Esophagus muscularis mucosa (tissue), 4 donors: ENCODE results near the gene PLB1. TPM values are rescaled to one million over a fixed set of nuclear protein-coding genes. Genes with fewer than 3 reads are reported as not detected.

Experiments used
- DNase-seq: peaks from one replicate; pipeline ENCODE4 v3.0.0-alpha.2; 2017; ENCODE audit errors: extremely low spot score
- H3K27ac ChIP-seq, 4 donors: fragments of 200-600 bp; sonication (generic); replicated peaks in 1 of 4; 1 replicate in 3 of 4; 2 replicates in 1 of 4; pipeline ENCODE4 v1.5.1; 2016 to 2019; ENCODE audit warnings: mild to moderate bottlenecking in 1 of 4
- H3K27me3 ChIP-seq, 4 donors: fragments of 200-600 bp; sonication (generic); one replicate each; pipeline versions ENCODE4 v1.5.1 to v1.6.0; 2016 to 2019
- H3K36me3 ChIP-seq, 4 donors: fragments of 200-600 bp; sonication (generic); one replicate each; pipeline ENCODE4 v1.5.1; 2016 to 2019
- H3K4me1 ChIP-seq, 4 donors: fragments of 200-600 bp; sonication (generic); one replicate each; pipeline ENCODE4 v1.5.1; 2016 to 2019
- H3K4me3 ChIP-seq, 4 donors: fragments of 200-600 bp; sonication (generic); 1 replicate in 2 of 4; 2 replicates in 2 of 4; pipeline ENCODE4 v1.5.1; 2016 to 2019; ENCODE audit warnings: mild to moderate bottlenecking in 4 of 4, moderate library complexity in 1 of 4
- H3K9me3 ChIP-seq, 4 donors: fragments of 200-600 bp; sonication (generic); 1 replicate in 3 of 4; 2 replicates in 1 of 4; pipeline ENCODE4 v1.5.1; 2016 to 2019
- CTCF ChIP-seq, 3 experiments: fragments of 200-600 bp in 2 of 3; fragments of 450-650 bp in 1 of 3; sonication (generic) in 2 of 3; IDR thresholded peaks; one replicate each; pipeline ENCODE4 v1.5.1; 2017 to 2019; ENCODE audit warnings: antibody characterized with exemption in 3 of 3, mild to moderate bottlenecking in 2 of 3, moderate library complexity in 1 of 3
- EP300 ChIP-seq: sonication (generic); formaldehyde crosslinking; IDR thresholded peaks from one replicate; pipeline ENCODE4 v1.6.1; 2017; ENCODE audit warnings: antibody characterized with exemption
- POLR2A ChIP-seq: fragments of 450-650 bp; IDR thresholded peaks from one replicate; pipeline ENCODE4 v1.6.1; 2017; ENCODE audit warnings: antibody characterized with exemption, moderate library complexity, mild to moderate bottlenecking, low read depth
- POLR2AphosphoS5 ChIP-seq, 2 donors: sonication (generic); formaldehyde crosslinking; IDR thresholded peaks; one replicate each; pipeline ENCODE4 v1.6.1; 2017; ENCODE audit warnings: antibody characterized with exemption in 2 of 2
- WGBS: methylation state at CpG from one replicate; pipeline ENCODE4 v1.1.5; 2018; 5-methylcytosine and 5-hydroxymethylcytosine counted together
- intact Hi-C: fragments of 100-400 bp; cut with DNase I; formaldehyde crosslinking; loops from one replicate; pipeline ENCODE4 v1.15.1; 2023
- total RNA-seq, 4 donors: library from RNA; depleted of rRNA; stranded (reverse); fragments of >200 nt; gene quantifications; one replicate each; pipeline versions ENCODE4 v1.1.0 to v1.2.1, GENCODE V29; 2016

Gene PLB1
- total RNA-seq, 4 donors from 2014 or later: 2.5 to 11.1 (median 7.7) TPM

- Histone ChIP-seq H3K9me3 (no peaks in the 10 kb centered on the region), H3K4me1 (peaks cover 34 to 83% (median 72%) of the 10 kb centered on the region in 4 donors), H3K36me3 (no peaks in the 10 kb centered on the region), H3K4me3 (no peak overlapping the region), H3K27ac (peak overlapping the region; percentile 58 to 98 (median 94)), H3K27me3 (no peaks in the 10 kb centered on the region)
- intact Hi-C loops: no loop called here
- DNase-seq: no peak
- TF ChIP-seq POLR2AphosphoS5 (IDR thresholded peaks at IDR 0.05) (no peak), CTCF (IDR thresholded peaks at IDR 0.05) (no peak), EP300 (no peak), POLR2A (no peak)
- 77% methylated on average over 8 of the region's 12 CpGs for WGBS
Measured at GRCh38 chr2:28618221-28619141, 122.6 kb downstream of the PLB1 start.

- Histone ChIP-seq H3K4me3 (no peak overlapping the region), H3K9me3 (no peaks in the 10 kb centered on the region), H3K36me3 (no peaks in the 10 kb centered on the region), H3K27ac (peak overlapping the region; percentile 92 to 98 (median 96)), H3K4me1 (peaks cover 35 to 83% (median 71%) of the 10 kb centered on the region in 4 donors), H3K27me3 (no peaks in the 10 kb centered on the region)
- 72% methylated on average over 10 of the region's 10 CpGs for WGBS
- TF ChIP-seq CTCF (IDR thresholded peaks at IDR 0.05) (no peak), POLR2AphosphoS5 (IDR thresholded peaks at IDR 0.05) (no peak), EP300 (no peak), POLR2A (no peak)
- intact Hi-C loops: loop anchor here (5.0 kb wide), 1 partner anchor 43 kb away; no protein-coding TSS in a partner anchor
- no peak for DNase-seq
Measured at GRCh38 chr2:28619213-28620196, 123.6 kb downstream of the PLB1 start.

- Histone ChIP-seq H3K27ac (peak overlapping the region; percentile 92 to 98 (median 96)), H3K9me3 (no peaks in the 10 kb centered on the region), H3K4me1 (peaks cover 44 to 87% (median 77%) of the 10 kb centered on the region in 4 donors), H3K36me3 (no peaks in the 10 kb centered on the region), H3K4me3 (no peak overlapping the region), H3K27me3 (no peaks in the 10 kb centered on the region)
- TF ChIP-seq POLR2A: no peak
- DNase-seq: no peak
- intact Hi-C loops: loop anchor here (5.0 kb wide), 1 partner anchor 42 kb away; no protein-coding TSS in a partner anchor
- WGBS: 93% methylated on average over 5 of the region's 5 CpGs
Measured at GRCh38 chr2:28620291-28620793, 124.5 kb downstream of the PLB1 start.

- DNase-seq: no peak
- peaks cover 48 to 90% (median 81%) of the 10 kb centered on the region in 4 donors for H3K4me1 ChIP-seq
- intact Hi-C loops: loop anchor here (5.0 kb wide), 1 partner anchor 42 kb away; no protein-coding TSS in a partner anchor
Measured at GRCh38 chr2:28620801-28621171, 124.9 kb downstream of the PLB1 start.

More at GRCh38 chr2:28620801-28621171, 124.9 kb downstream of the PLB1 start:
- Histone ChIP-seq H3K9me3 (no peaks in the 10 kb centered on the region), H3K27ac (peak overlapping the region; percentile 92 to 98 (median 96)), H3K36me3 (no peaks in the 10 kb centered on the region), H3K4me3 (no peak overlapping the region), H3K27me3 (no peaks in the 10 kb centered on the region)
- WGBS: 79% methylated on average over 4 of the region's 4 CpGs
- TF ChIP-seq EP300 (no peak), CTCF (IDR thresholded peaks at IDR 0.05) (no peak), POLR2A (no peak)
